GM21360 (cell line): ENCODE results near the gene SRL.
A peak's percentile ranks its signal among the peaks of the same experiment; 100 is the strongest.

Source experiments
- ATAC-seq: cut with Tn5 transposase; IDR thresholded peaks from one replicate; pipeline ENCODE4 v1.9.1; 2021; ENCODE audit warnings: mild to moderate bottlenecking, moderate library complexity; ENCODE audit not compliant: unreplicated experiment

The SRL gene

GRCh38 chr16:4202615-4203345 lies 39.1 kb downstream of the SRL start:
- ATAC-seq: no peak

- ATAC-seq: no peak
Observed at GRCh38 chr16:4200781-4201137, 41.1 kb downstream of the SRL start.

GRCh38 chr16:4200000-4200780 lies 41.7 kb downstream of the SRL start:
- no peak for ATAC-seq

GRCh38 chr16:4198816-4199215 lies 43.1 kb downstream of the SRL start:
- ATAC-seq: no peak

GRCh38 chr16:4194661-4195060 lies 47.2 kb downstream of the SRL start:
- no peak for ATAC-seq

- no peak for ATAC-seq
Observed at GRCh38 chr16:4193920-4194319, 48.0 kb downstream of the SRL start.

GRCh38 chr16:4192206-4192605 lies 49.7 kb downstream of the SRL start:
- no peak for ATAC-seq

GRCh38 chr16:4190712-4191333 lies 51.1 kb downstream of the SRL start:
- ATAC-seq: no peak

- no peak for ATAC-seq
Observed at GRCh38 chr16:4190086-4190485, 51.8 kb downstream of the SRL start.

- no peak for ATAC-seq
Observed at GRCh38 chr16:4184038-4184702, 57.7 kb downstream of the SRL start.

GRCh38 chr16:4183237-4184037 lies 58.4 kb downstream of the SRL start:
- ATAC-seq: peak; percentile 87

- peak; percentile 12 for ATAC-seq
Observed at GRCh38 chr16:4182581-4183236, 59.2 kb downstream of the SRL start.

- ATAC-seq: no peak
Observed at GRCh38 chr16:4180511-4180910, 61.4 kb downstream of the SRL start.

- no peak for ATAC-seq
Observed at GRCh38 chr16:4179763-4180260, 62.1 kb downstream of the SRL start.

GRCh38 chr16:4179020-4179419 lies 62.9 kb downstream of the SRL start:
- no peak for ATAC-seq

- no peak for ATAC-seq
Observed at GRCh38 chr16:4178468-4179010, 63.3 kb downstream of the SRL start.

- ATAC-seq: no peak
Observed at GRCh38 chr16:4176906-4177417, 64.9 kb downstream of the SRL start.

GRCh38 chr16:4175849-4176248 lies 66.0 kb downstream of the SRL start:
- no peak for ATAC-seq

- no peak for ATAC-seq
Observed at GRCh38 chr16:4172070-4172469, 69.8 kb downstream of the SRL start.
